H1 (cell line): ENCODE results near the gene CRYBB3.

Source experiments
- ATF3 ChIP-seq: IDR thresholded peaks from 2 replicates; pipeline ENCODE4 v1.6.1; 2011; ENCODE audit warnings: low read depth, mild to moderate bottlenecking, low read length; ENCODE audit not compliant: insufficient read depth
- BRCA1 ChIP-seq: IDR thresholded peaks from 2 replicates; pipeline ENCODE4 v1.6.1; 2012; ENCODE audit warnings: low read depth, low read length, improper control_type of control experiment
- CBX5 ChIP-seq: fragments of 300-800, 300-1000 bp; sonication (generic); IDR thresholded peaks from 2 replicates; pipeline ENCODE4 v1.7.1; 2016; ENCODE audit warnings: antibody characterized with exemption, low read length, low read depth
- CHD1 ChIP-seq: IDR thresholded peaks from 2 replicates; pipeline ENCODE4 v1.6.1; 2012; ENCODE audit warnings: low read depth, low read length, improper control_type of control experiment
- CTCF ChIP-seq, 3 experiments: IDR thresholded peaks; 1 replicate in 2 of 3; 2 replicates in 1 of 3; pipeline versions ENCODE4 v1.5.1 to v1.6.1; 2011; ENCODE audit warnings: low read length in 3 of 3, mild to moderate bottlenecking in 3 of 3, inconsistent platforms in 2 of 3, low read depth in 1 of 3, moderate library complexity in 1 of 3; ENCODE audit not compliant: insufficient read depth in 1 of 3; ENCODE audit errors: control extremely low read depth in 1 of 3
- EP300 ChIP-seq, 2 experiments: IDR thresholded peaks; 1 replicate in 1 of 2; 2 replicates in 1 of 2; pipeline ENCODE4 v1.6.1; 2011 to 2012; ENCODE audit warnings: low read depth in 2 of 2, low read length in 2 of 2, mild to moderate bottlenecking in 2 of 2, borderline replicate concordance in 1 of 2, inconsistent platforms in 1 of 2, moderate library complexity in 1 of 2
- EZH2 ChIP-seq: fragments of 200-600 bp; sonication (generic); IDR thresholded peaks from 2 replicates; pipeline ENCODE4 v1.7.1; 2012; ENCODE audit warnings: low read depth, mild to moderate bottlenecking, moderate library complexity, low read length, inconsistent platforms; ENCODE audit not compliant: severe bottlenecking
- POLR2A ChIP-seq, 2 experiments: IDR thresholded peaks; 1 replicate in 1 of 2; 2 replicates in 1 of 2; pipeline ENCODE4 v1.6.1; 2011; ENCODE audit warnings: low read depth in 2 of 2, low read length in 2 of 2, mild to moderate bottlenecking in 2 of 2; ENCODE audit errors: control extremely low read depth in 1 of 2
- RAD21 ChIP-seq, 2 experiments: IDR thresholded peaks in 1 of 2; conservative IDR thresholded peaks in 1 of 2; 2 replicates each; pipeline ENCODE4 v1.6.1; 2011; ENCODE audit warnings: low read depth in 2 of 2, low read length in 2 of 2, improper control_type of control experiment in 1 of 2, inconsistent platforms in 1 of 2, mild to moderate bottlenecking in 1 of 2, moderate library complexity in 1 of 2
- SIN3A ChIP-seq, 2 experiments: IDR thresholded peaks in 1 of 2; conservative IDR thresholded peaks in 1 of 2; 2 replicates each; pipeline ENCODE4 v1.6.1; 2011 to 2012; ENCODE audit warnings: low read length in 2 of 2, improper control_type of control experiment in 1 of 2, low read depth in 1 of 2, mild to moderate bottlenecking in 1 of 2
- SP2 ChIP-seq: IDR thresholded peaks from 2 replicates; pipeline ENCODE4 v1.6.1; 2012; ENCODE audit warnings: mild to moderate bottlenecking, low read length, inconsistent platforms
- USF2 ChIP-seq: IDR thresholded peaks from 2 replicates; pipeline ENCODE4 v1.6.1; 2011; ENCODE audit warnings: low read length, improper control_type of control experiment
- ZNF274 ChIP-seq: IDR thresholded peaks from 2 replicates; pipeline ENCODE4 v1.7.0; 2012; ENCODE audit warnings: low read length, borderline replicate concordance; ENCODE audit errors: extremely low read depth

GRCh38 chr22:25193548-25193947 lies 6.1 kb upstream of the CRYBB3 start:
- no peak for TF ChIP-seq CTCF (IDR thresholded peaks at IDR 0.05; ENCODE audit: control extremely low read depth in 1 of 3, insufficient read depth in 1 of 3, low read depth in 1 of 3, low read length in 3 of 3)
- TF ChIP-seq CHD1: no peak
- TF ChIP-seq RAD21 (IDR thresholded peaks at IDR 0.05 in 1 of 2, conservative IDR thresholded peaks at IDR 0.05 in 1 of 2; ENCODE audit: low read depth in 2 of 2, low read length in 2 of 2): no peak; a peak in 1 of 4 replicates
- TF ChIP-seq ZNF274: no peak
- TF ChIP-seq EP300 (IDR thresholded peaks at IDR 0.05; ENCODE audit: borderline replicate concordance in 1 of 2, low read depth in 2 of 2, low read length in 2 of 2): no peak
- TF ChIP-seq POLR2A (IDR thresholded peaks at IDR 0.05; ENCODE audit: control extremely low read depth in 1 of 2, low read depth in 2 of 2, low read length in 2 of 2): no peak
- TF ChIP-seq USF2: no peak
- TF ChIP-seq ATF3: no peak
- TF ChIP-seq EZH2: no peak
- no peak for TF ChIP-seq CBX5
- no peak for TF ChIP-seq SP2
- TF ChIP-seq SIN3A (conservative IDR thresholded peaks at IDR 0.05 in 1 of 2, IDR thresholded peaks at IDR 0.05 in 1 of 2; ENCODE audit: low read depth in 1 of 2, low read length in 2 of 2): peak; percentile 76; a peak in 3 of 4 replicates
- no peak for TF ChIP-seq BRCA1
